GM21717 (cell line): Measurements from ENCODE around the gene VRK2.
"Not testable (repeated sequence)": the region's sequence is repeated elsewhere in the genome, so short reads cannot be mapped to it uniquely, and the experiment has no call there.

Source experiments
- ATAC-seq: cut with Tn5 transposase; IDR thresholded peaks from one replicate; pipeline ENCODE4 v1.9.1; 2021; ENCODE audit warnings: mild to moderate bottlenecking, moderate library complexity; ENCODE audit not compliant: unreplicated experiment

VRK2 gene

GRCh38 chr2:58052978-58053377 is 6.4 kb downstream of the VRK2 start:
- ATAC-seq, result no peak

GRCh38 chr2:58054264-58054663 is 7.7 kb downstream of the VRK2 start:
- no peak for ATAC-seq

- no peak for ATAC-seq
Observed at GRCh38 chr2:58055033-58055786, 8.6 kb downstream of the VRK2 start.

- no peak for ATAC-seq
Observed at GRCh38 chr2:58056192-58056916, 9.7 kb downstream of the VRK2 start.

GRCh38 chr2:58057707-58058530 is 11.3 kb downstream of the VRK2 start:
- ATAC-seq, result no peak

GRCh38 chr2:58063641-58064040 is 17.0 kb downstream of the VRK2 start:
- no peak for ATAC-seq

- no peak for ATAC-seq
Observed at GRCh38 chr2:58064086-58064485, 17.5 kb downstream of the VRK2 start.

- ATAC-seq, result no peak
Observed at GRCh38 chr2:58065248-58065647, 18.6 kb downstream of the VRK2 start.

GRCh38 chr2:58067001-58067400 is 20.4 kb downstream of the VRK2 start:
- ATAC-seq, result no peak

- ATAC-seq, result no peak
Observed at GRCh38 chr2:58070765-58071164, 24.2 kb downstream of the VRK2 start.

GRCh38 chr2:58072102-58072501 is 25.5 kb downstream of the VRK2 start:
- no peak for ATAC-seq

GRCh38 chr2:58073008-58073407 is 26.4 kb downstream of the VRK2 start:
- ATAC-seq, result no peak

GRCh38 chr2:58073751-58074150 is 27.1 kb downstream of the VRK2 start:
- ATAC-seq, result no peak

GRCh38 chr2:58081000-58081399 is 34.4 kb downstream of the VRK2 start:
- ATAC-seq, result no peak

GRCh38 chr2:58089081-58089480 is 42.5 kb downstream of the VRK2 start:
- no peak for ATAC-seq

- ATAC-seq, result not testable (repeated sequence)
Observed at GRCh38 chr2:58092772-58093171, 46.2 kb downstream of the VRK2 start.

GRCh38 chr2:58097025-58097424 is 50.4 kb downstream of the VRK2 start:
- ATAC-seq, result no peak

GRCh38 chr2:58098254-58099095 is 51.9 kb downstream of the VRK2 start:
- ATAC-seq, result no peak

GRCh38 chr2:58099096-58099769 is 52.6 kb downstream of the VRK2 start:
- no peak for ATAC-seq

GRCh38 chr2:58101500-58101899 is 54.9 kb downstream of the VRK2 start:
- ATAC-seq, result no peak
